Globus pallidus (tissue), 1 donor: ENCODE data around the gene HOXA10.

Source experiments
- DNase-seq: peaks from one replicate; pipeline ENCODE4 v3.0.0-alpha.2; 2015; ENCODE audit warnings: low spot score

HOXA10 gene

DNA sequence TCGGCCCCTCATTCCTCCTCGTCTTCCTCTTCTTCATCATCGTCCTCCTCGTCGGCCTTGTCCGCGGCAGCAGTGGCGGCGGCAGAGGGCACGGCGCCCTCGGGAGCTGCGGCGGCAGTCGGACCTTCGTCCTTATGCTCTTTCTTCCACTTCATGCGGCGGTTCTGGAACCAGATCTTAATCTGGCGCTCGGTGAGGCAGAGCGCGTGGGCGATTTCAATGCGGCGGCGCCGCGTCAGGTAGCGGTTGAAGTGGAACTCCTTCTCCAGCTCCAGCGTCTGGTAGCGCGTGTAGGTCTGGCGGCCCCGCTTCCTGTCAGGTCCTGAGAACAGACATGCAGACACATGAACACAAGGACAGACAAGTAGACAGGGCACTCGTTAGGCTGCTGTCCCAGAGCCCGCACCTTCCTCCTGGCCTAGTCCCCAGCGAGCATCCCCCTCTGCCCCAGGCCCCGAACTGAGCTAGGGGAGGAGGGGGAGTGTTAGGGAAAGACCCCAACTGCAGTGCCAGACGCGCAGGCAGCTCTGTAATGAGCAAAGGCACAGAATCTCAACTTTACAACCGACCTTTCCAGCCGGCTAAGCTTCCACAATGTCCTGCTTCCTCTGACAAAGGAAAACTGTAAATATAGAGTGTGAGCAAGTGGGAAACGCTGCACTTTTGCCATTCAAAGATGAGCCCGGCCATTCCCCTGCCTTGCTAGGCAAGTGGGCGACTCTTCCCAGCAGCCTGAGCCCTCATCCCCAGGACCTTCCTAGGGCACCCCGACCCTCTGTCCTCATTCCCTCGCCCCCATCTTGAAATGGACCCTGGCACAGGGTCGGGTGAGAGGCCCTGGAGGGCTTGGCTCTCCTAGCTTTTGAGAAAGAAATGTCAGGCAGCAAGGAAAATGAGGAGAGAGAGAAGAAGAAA, 19.0 kb downstream of the HOXA10 start:
- DNase-seq, result no peak

DNA sequence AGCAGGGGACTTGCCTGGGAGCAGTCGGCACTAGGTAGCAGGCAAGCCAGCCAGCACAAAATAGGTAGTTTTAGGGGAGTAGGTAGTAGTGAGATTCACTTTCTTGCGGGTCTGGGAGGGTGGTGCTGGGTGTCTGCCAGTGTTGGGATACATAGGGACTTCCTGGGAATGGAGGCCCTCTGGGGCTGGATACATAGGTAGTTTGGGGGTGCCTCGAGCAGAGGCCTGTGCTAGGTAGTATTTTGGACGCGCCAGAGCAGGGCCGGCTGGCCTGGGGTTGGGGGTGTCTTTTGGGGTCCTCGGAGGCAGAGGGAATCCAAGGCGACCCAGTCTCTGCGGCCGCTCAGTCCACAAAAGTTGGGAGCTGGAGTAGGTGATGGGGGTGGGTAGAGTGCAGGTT, 19.8 kb downstream of the HOXA10 start:
- no peak for DNase-seq

DNA sequence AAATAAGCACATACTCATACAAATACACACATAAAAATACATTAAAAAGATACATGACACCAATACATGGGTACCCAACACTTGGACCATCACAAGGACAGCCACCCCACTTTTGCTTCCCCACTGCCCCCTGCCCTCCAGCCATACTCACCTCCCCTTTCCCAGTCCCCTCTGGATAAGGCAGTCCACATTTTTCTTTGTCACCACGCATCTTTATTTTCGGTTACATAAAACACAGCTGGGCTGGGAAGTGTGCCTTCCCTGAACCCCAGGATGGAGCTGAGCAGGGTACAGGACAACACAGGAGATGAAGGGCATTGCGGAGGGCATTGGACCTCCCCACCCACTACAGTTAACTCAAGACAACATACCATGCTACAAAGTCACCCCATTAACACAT, 20.6 kb downstream of the HOXA10 start:
- no peak for DNase-seq

DNA sequence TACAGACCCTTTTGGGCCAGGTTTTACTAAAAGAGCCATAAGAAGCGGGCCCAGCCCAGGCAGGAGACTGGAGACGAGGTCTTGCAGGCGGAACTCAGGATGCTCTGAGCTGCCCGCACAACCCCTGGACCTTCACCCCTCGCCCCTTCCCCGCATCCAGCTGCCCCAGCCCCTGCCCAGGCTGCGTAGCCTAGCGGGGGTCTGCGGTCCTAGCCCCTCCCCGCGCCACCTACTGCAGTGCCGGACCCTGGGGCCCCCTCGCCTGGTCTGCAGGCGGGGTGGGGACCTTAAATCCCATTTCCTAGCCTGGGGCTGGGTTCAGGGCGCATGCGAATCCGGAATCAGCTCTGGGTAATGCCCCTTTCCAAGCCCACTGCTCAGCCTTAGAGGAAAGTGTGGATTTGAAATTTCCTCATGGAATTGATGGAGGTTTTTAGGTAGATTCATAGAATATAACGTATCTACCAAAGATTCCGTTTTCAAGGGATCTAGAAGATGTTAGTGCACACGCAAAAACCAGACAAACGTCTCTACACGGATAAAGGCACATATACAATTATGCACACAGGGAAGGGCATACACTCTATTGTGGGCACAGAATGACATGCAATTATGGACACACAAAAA, 21.2 kb downstream of the HOXA10 start:
- DNase-seq, result no peak

DNA sequence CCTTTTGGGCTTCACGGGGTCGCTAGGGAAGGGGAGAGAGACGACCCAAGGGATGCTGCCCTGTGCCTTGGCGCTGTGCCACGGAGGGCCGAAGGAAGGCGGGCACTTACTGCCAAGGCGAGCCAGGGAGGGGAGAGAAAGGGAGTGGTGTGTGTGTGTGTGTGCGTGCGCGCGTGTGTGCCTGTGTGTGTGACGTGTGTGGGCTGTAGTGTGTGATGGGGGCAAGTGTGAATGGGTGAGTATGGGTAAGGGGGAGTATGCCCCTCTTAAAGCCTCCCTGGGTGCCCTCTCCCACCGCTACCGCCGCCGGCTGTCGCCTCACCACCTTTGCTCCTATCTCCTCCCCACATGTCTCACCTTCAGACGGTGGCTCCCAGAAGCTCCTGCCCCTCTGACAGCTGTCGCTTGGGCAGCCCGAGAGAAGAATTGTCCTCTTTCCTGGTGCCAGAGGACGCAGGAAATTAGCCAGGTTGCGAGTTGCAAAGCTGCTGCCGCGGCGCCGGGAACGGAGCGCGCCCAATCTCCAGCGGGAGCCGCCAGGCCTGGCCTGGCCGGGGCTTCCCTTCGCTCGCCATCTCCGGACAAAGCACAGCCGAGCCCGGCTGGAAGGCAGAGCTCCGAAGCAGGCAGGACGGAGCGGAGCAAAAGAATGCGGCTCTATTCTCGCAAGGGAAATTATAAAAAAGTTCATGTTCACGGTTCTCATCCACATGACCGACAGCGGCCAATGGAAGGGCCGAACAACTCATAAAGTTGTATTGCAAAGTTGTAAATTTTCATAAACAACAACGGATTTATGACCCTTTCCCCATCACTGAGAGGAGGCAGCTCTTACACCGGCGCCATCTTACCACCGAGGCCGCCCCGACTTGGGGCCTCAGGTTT, 21.9 kb downstream of the HOXA10 start, which contains the start of gene HOXA3:
Gene HOXA3, minus strand, starts transcription at position 653 of the 885 bp plus-strand sequence. CDS start 41,943 bp downstream, outside the sequence.
- DNase-seq, result no peak

DNA sequence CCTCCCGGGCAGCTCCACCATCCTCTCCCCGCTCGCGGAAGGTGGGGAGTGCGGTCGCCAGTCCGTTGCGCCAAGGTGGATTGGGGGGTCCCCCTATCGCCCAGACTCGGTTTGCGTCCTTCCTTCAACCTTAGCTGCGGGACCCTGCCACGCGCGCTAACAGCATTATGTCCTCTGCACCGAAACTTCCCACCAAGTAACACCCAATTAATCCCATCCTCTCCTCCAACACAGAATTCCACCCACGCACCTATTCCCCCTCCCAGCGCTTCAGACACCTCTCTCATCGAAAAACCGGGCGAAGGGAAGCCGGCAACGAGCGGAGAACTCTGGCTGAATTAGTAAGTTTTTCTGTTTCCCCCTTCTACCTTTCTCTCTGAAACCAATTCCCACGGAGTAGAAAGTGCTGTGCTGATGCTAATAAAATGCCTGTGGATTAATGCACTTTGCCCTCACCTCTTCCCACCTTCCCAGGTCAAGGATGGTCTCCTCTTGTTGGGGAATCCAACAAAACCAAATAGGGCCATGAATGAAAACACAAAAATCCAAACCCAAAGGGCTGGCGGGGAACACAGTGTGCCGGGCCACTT, 22.7 kb downstream of the HOXA10 start:
- no peak for DNase-seq

DNA sequence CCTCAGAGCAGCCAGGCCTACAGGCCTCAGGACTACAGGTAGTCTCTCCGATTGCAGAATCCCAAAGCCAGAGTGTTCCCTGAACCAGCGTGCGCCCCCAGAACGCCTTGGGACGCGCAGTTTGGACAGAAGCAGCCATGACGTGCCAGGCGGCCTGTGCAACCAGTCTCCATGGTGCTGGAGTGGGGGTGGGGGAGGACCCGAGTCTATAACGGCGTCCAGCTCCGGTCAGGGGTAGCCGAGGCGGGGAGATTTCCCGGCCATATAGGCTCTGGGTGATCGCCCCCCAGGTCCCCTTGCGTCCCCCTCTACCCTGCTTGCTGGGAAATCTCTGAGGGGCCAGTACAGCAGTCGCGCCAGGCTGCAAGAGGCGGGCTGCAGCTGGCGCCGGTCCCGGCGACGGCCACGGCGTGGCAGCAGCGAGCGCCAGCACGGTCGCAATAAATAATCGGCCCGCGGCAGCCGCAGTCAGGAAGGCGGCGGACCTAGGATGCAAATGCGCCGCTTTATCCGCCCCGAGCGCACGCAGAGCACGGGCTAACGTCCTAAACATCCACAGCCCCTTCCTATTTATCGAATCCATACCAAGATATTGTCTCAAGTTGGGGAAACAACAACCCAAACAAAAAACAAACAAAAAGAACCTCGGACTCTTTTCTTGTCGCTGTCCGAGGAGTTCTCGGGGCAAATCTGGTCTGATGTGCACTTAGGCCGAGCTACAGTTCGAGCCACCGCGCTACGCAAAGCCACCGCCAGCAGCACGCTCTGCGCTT, 23.4 kb downstream of the HOXA10 start:
- peak; percentile 37 for DNase-seq

DNA sequence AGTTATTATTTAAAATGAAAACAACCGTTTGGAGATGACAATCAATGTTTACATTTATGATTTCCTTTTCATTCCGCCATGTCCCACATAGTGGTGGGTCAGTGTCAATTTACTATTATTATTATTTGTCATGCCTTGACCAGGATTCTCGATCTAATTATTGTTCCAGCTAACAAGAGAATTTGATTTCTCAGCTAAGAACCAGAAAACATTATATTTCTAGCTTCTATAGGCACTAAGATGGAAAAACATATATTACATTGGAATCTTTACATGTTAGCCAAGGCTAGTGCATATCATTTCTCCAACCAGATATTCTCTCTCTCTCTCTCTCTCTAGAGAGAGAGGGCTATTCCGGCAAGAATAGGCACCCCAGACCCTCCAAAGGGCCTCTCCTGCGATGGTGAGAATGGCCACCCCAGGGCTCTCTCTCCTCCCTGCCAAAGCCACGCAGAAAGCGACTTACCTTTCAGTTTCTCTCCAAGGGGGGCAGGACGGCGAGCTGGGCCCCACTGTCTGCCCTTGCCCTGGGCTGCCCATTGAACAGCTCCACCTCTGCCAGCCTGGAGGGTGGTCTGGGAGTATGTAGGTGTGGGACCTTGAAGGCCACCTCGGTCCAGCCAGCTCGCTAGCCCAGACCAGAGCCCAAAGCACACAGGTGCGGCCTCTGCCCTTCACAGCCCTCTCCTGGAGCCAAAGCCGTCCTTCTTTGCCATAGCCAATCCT, 24.1 kb downstream of the HOXA10 start:
- no peak for DNase-seq

DNA sequence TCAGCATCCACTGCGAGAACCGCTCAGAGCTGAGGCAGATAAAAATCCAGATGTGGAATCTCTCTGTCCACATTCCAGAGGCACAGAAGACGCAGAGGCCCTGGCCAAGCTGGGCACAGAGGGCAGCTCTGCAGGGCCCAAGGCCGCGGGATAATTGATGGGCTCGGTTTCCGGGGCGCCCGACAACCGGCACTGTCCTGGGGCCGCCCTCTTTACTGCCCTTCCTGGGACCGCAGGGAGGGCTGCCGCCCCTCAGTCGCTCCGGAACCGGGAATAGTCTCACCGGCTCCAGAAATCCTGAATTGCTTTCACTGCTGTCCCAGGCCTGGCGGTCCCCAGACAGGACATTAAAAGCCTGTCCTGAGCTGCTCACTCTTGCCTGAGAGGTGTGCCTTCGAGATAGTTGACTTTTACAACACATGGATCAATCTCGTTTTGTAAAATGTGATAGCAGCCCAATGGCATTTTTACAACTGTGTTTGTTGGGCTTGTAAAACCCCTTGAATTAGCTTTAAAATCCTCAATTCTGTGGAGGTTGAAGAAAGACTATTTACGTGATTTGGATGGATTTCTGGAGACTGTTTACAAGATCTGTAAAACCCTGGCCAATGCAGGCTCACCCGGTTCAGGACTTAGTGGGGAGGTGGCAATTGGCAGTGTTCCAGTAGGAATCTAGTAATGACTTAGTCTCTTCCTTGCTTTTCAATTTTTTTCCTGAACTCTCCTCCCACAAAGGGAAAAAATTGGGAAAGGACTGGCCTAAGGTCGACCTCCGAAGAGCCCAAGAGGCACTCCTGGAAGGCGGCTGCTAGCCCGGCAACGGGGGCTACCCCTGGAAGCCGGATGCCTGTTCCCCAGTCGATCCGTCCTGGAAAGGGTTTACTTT, 25.1 kb downstream of the HOXA10 start:
- DNase-seq, result no peak

DNA sequence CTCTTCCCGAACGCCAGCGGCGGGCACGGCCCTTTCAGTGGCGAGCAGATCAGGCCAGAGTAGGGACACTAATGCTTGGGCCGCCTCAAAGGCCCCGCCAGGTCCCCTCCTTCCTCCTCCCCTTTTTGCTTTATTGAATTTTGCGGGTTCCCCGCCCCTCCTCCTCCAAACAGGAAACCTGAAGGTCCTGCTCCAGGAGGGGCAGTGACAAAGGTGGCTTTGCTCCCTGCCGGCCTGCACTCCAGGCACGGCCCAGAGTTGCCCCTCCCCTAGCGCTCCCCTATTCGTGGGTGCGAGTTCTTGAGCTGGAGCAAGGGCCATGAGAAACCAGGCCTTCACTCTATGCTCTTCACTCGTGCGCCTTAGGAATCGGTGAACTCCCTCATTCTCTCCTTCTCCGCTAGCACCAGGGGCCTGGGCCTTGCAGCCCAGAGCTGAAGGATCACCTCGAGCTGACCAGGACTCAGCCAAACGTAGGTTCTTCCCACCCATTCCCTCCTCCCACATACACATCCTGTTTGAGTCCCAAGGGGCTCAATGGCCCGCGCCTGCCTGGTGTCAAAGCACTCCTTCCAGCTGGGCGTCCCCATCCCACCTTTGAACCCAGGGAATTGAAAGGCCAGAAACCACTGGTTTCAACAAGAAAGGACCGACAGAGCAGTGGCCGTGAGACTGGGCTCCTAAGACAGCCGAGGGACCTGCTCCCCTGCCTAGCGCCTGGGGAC, 25.9 kb downstream of the HOXA10 start:
- no peak for DNase-seq

DNA sequence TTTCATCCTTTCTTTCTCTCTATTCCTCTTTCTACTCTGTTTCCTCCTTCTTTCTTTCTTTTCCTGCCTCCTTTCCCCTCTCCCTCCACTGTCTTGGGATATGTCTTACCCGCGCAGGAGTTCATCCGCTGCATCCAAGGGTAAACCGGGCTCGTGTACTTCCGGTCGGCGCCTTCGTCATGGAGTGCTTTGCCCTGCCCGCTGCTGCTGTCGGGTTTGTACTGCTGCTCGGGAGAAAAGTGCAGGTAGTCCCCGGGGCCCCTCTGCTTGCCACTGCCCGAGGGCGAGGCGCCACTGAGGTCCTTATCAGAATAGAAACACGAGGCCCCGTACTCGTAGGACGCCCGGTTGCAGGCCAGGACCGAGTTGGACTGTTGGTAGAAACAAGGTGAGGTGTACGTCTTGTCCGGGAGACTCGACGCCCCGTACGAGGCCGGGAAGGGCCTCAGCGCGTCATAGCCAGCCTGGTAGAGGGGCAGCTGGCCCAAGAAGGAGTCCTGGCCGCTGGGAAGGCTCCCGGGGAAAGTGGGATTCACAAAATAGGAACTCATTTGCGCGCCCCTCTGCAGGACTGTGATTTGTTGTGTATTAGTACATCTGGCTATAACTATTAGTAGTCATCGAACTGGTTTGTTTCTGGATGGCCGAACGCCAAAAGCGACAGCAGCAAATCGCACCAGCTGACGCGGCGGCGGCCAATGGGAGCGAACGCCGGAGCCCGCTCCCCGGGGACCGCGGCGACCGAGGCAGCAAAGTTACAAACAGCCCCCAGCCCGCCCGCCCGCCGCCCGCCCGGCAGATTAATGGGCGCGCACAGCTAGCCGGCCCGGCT, 26.7 kb downstream of the HOXA10 start, which contains the start of gene HOXA6:
Gene HOXA6, minus strand, starts transcription at position 576 of the 832 bp plus-strand sequence. Its CDS starts 25 bp downstream, at position 551.
- DNase-seq, result no peak

DNA sequence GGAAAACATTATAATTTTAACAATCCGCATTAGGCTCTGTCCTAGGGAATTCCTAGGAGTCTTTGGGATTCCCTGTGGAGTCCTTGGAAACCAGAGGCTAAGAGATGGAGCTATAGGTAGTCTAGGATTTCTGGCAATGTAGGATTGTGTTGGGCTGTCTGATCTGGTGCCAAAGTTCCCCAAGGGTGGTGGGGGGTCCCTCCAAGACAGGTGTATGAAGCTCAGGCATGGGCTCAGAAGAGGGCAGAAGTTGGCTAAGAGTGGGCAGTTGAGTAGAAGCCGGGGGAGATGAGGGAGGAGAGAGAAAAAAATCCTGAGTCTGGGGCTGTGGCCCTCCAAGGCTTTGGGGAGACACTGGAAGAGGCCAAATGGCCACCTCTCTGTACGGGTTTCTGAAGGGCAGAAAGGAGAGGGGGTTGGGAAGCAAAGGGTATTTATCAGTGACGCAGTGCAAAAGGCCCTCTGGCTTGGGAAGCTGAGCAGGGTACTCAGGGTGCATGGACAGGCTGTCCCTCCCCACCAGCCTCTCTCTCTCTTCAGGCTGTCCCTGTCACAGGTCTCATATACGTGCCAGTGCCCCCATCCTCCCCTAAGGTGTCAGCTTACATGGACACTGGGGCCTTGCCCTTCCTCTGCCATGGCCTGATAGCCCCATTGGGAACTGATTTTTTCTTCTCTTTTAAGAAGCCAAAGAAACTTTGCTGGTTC, 27.5 kb downstream of the HOXA10 start:
- DNase-seq, result no peak

DNA sequence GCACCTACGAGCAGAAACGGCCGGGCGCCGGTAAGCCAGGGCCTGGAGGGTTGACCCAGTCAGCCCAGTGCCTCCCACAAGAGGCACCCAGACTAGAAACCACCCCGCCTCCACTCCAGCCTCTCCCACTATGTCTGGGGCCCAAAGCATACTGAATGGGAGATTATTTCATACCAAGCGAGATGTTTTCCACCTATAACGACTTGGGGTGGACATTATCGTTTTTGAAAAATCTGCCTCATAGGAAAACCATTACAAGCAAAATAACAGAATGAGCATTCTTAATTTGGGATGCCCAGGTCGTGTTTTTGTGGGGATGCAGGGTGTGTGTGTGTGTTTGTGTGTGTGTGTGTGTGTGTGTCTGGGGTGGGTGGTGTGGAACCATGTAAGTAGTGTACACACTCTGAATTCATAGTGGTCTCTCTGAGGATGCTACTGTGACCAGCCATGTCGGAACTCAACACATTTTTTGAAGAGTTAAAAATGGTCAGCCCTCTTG, 28.2 kb downstream of the HOXA10 start:
- DNase-seq, result no peak

DNA sequence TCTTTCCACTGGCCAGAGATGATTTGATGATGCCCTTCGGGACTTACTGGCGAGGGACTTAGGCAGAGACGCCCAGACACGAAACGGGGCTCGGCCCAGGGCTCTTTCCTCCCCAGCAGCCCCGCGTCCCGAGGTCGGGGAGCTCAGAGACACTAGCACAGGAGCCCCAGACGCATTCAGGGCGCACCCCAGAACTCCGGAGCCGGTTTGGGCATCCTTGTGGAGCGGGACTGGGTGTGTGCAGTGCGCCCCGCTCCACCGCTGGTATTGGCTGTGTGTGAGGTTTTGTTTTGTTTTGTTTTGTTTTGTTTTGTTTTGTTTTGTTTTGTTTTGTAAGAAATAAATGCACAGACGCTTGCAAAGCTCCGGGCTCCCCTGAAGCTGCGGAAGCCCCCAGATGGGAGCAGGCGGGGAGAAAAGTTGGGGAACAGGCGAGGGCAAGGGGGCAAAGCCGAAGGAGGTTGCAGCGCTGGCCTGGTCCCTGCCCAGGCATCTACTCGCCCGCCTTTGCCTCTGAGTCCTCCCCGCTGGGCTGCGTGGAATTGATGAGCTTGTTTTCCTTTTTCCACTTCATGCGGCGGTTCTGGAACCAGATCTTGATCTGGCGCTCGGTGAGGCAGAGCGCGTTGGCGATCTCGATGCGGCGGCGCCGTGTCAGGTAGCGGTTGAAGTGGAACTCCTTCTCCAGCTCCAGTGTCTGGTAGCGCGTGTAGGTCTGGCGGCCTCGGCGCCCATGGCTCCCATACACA, 28.8 kb downstream of the HOXA10 start:
- DNase-seq, result no peak

DNA sequence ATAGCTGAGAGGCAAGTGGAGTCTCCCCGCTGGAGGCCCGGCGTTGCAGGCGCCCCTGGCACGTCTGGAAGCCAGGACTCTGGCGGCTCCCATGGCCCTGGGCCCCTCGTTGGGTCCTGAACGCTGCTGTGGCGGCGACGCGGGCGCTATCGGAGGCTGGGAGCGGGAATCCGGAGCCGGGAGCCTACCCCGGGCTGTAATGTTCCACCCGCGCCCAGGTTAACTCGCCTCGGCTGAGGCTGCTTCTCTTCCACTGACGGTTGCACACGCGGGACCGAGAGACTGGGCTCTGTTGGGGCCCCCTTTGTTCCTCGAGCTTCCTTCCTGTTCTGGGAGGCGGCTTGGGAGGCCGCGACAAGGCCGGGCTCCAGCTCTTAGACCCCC, 29.3 kb downstream of the HOXA10 start:
- DNase-seq, result no peak
